ENCODE data around the gene PRDM11.

DNA sequence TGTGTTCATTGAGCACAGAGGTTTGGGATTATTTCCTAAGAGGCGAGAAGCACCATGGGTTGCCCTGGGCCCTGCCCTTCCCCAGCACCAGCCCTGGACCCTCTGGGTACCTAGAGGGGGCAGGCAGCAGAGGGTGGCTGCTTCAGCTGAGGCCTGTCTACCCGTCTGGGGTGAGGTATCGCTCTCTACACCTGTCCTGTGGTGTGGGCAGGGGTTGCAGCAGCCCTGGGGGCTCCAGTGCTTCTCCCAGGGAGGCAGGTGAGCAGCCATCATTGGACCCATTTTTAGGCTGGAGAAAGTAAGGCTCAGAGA, 15.6 kb downstream of the PRDM11 start:
- TF ChIP-seq EZH2 (IDR thresholded peaks at IDR 0.05; ENCODE audit: insufficient read depth, poor library complexity, severe bottlenecking) (no peak), EZH2phosphoT487 (IDR thresholded peaks at IDR 0.05; ENCODE audit: insufficient read depth, low read depth) (no peak)
